Sigmoid colon (tissue), 4 donors: ENCODE data around the gene PAQR7.

Source experiments
- CTCF ChIP-seq, 4 experiments: fragments of 450-650 bp in 3 of 4; fragments of 200-600 bp in 1 of 4; IDR thresholded peaks; one replicate each; pipeline ENCODE4 v1.5.1; 2016 to 2019; ENCODE audit warnings: antibody characterized with exemption in 4 of 4, mild to moderate bottlenecking in 3 of 4, moderate library complexity in 2 of 4
- EP300 ChIP-seq, 4 donors: sonication (generic); formaldehyde crosslinking; IDR thresholded peaks; one replicate each; pipeline ENCODE4 v1.6.1; 2017; ENCODE audit warnings: antibody characterized with exemption in 4 of 4

GRCh38 chr1:25858906-25859789 lies 16.4 kb downstream of the PAQR7 start, which contains the start of gene AUNIP:
- TF ChIP-seq CTCF (IDR thresholded peaks at IDR 0.05) = no peak
- TF ChIP-seq EP300 (IDR thresholded peaks at IDR 0.05) = no peak
